PC-3 (cell line): Measurements from ENCODE around the gene PHKB.

ENCODE experiments used
- EZH2 ChIP-seq: fragments of 300-600 bp; sonication (generic); IDR thresholded peaks from one replicate; pipeline ENCODE4 v1.6.1; 2017; ENCODE audit warnings: antibody characterized with exemption, mild to moderate bottlenecking, low read length; ENCODE audit not compliant: unreplicated experiment
- TF ChIP-seq, protein P1 (sequence below): fragments of 300-600 bp; sonication (generic); conservative IDR thresholded peaks from 2 replicates; pipeline ENCODE4 v1.5.1; 2017; ENCODE audit warnings: antibody characterized with exemption, low read depth, mild to moderate bottlenecking, low read length

DNA sequence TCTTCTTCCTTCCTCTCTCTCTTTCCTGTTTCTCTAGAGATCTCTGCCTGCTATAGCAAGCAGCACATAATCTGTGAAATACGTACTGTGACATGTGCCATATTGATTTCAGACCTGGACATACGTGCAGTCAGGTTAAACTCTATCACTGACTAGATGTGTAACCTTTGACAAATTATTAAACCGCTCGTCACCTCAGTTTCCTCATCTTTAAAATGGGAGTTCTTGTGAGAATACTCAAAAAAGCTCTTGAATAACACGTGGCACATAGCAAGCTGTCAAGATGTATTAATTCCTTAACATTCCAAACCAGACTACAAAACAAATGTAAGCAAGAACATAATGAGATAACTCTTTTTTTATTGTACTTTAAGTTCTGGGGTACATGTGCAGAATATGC lies 170.0 kb downstream of the PHKB start:
- TF ChIP-seq, protein P1, sequence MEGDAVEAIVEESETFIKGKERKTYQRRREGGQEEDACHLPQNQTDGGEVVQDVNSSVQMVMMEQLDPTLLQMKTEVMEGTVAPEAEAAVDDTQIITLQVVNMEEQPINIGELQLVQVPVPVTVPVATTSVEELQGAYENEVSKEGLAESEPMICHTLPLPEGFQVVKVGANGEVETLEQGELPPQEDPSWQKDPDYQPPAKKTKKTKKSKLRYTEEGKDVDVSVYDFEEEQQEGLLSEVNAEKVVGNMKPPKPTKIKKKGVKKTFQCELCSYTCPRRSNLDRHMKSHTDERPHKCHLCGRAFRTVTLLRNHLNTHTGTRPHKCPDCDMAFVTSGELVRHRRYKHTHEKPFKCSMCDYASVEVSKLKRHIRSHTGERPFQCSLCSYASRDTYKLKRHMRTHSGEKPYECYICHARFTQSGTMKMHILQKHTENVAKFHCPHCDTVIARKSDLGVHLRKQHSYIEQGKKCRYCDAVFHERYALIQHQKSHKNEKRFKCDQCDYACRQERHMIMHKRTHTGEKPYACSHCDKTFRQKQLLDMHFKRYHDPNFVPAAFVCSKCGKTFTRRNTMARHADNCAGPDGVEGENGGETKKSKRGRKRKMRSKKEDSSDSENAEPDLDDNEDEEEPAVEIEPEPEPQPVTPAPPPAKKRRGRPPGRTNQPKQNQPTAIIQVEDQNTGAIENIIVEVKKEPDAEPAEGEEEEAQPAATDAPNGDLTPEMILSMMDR: no peak
- TF ChIP-seq EZH2: no peak
